Osteocyte (in vitro differentiated cells): ENCODE results near the gene ACIN1. TPM values are rescaled to one million over a fixed set of nuclear protein-coding genes. Genes with fewer than 3 reads are reported as not detected.

Experiments
- DNase-seq: peaks from one replicate; pipeline ENCODE4 v3.0.0; 2021; ENCODE audit warnings: mixed read lengths; ENCODE audit not compliant: unreplicated experiment; ENCODE audit errors: extremely low spot score
- H3K27ac Mint-ChIP-seq: one replicate; pipeline ENCODE4 v1.8.0; 2021; ENCODE audit warnings: mild to moderate bottlenecking, mixed read lengths; ENCODE audit not compliant: unreplicated experiment
- H3K27me3 Mint-ChIP-seq: one replicate; pipeline ENCODE4 v1.8.0; 2021; ENCODE audit warnings: mixed read lengths; ENCODE audit not compliant: unreplicated experiment
- H3K36me3 Mint-ChIP-seq: one replicate; pipeline ENCODE4 v1.8.0; 2021; ENCODE audit warnings: mixed read lengths; ENCODE audit not compliant: unreplicated experiment
- H3K4me1 Mint-ChIP-seq: one replicate; pipeline ENCODE4 v1.8.0; 2021; ENCODE audit warnings: mixed read lengths; ENCODE audit not compliant: unreplicated experiment
- H3K4me3 Mint-ChIP-seq: one replicate; pipeline ENCODE4 v1.8.0; 2021; ENCODE audit warnings: mild to moderate bottlenecking, moderate library complexity, mixed read lengths; ENCODE audit not compliant: unreplicated experiment
- H3K9me3 Mint-ChIP-seq: one replicate; pipeline ENCODE4 v1.8.0; 2021; ENCODE audit warnings: mixed read lengths; ENCODE audit not compliant: unreplicated experiment
- total RNA-seq: library from RNA; stranded (reverse); gene quantifications from 2 replicates; pipeline ENCODE4 v1.2.1, GENCODE V29; 2021
- TF ChIP-seq, protein P1 (sequence below): fragments of 200-600 bp; sonication (generic); IDR thresholded peaks from 2 replicates; pipeline ENCODE4 v1.5.0; 2021; ENCODE audit warnings: antibody characterized with exemption, mild to moderate bottlenecking, moderate library complexity

The ACIN1 gene
- total RNA-seq, 1 donor from 2014 or later: 241 TPM

DNA sequence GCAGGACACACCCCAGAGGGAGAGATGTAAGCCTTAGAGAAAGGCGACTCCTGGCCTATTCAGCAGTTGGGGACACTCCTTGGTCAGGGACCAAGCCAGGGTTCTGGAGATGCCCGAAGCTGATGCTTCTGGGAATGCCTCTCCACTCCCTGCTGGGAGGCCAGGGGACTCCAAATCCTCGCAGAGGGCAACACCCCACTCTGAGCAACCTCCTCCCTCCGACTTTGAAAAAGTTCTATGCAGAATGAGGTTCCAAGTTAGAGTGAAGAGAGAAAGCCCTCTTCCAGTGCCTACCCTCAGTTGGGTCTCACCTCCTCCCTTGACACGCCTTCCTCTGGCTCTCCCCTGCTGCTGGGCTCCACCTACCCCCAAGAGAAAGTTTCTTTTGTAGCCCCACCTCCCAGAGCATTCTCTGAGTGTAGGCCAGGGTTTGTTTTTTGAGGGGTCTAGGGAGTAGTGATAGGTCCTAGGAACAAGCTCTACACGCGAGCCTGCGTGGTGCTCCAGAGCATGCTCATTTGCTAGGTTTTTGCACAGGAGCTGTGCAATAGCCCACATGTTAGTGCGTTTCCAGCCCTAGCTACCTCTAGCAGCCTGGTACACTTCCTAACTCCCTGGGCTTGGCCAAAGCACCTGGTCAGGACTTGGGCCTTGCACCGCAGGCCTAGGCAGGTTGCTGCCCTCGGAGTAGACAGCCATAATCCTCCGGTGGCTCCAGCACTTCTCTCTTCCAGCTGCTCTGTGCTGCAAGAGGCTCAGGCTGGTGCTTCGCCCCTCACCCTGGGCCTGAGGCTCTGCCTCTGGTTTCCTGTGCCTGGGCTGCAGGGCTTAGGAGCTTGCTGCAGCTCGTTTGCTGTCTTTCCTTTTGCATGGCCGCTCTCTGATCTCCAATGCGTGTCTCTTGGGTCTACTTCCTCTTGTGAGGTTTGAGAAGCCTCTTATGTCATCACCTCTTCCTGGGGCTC is 24.7 kb upstream of the ACIN1 start:
- no peaks in the 10 kb centered on the region for H3K36me3 Mint-ChIP-seq
- H3K4me1 Mint-ChIP-seq: peaks cover 17% of the 10 kb centered on the region
- TF ChIP-seq, protein P1, sequence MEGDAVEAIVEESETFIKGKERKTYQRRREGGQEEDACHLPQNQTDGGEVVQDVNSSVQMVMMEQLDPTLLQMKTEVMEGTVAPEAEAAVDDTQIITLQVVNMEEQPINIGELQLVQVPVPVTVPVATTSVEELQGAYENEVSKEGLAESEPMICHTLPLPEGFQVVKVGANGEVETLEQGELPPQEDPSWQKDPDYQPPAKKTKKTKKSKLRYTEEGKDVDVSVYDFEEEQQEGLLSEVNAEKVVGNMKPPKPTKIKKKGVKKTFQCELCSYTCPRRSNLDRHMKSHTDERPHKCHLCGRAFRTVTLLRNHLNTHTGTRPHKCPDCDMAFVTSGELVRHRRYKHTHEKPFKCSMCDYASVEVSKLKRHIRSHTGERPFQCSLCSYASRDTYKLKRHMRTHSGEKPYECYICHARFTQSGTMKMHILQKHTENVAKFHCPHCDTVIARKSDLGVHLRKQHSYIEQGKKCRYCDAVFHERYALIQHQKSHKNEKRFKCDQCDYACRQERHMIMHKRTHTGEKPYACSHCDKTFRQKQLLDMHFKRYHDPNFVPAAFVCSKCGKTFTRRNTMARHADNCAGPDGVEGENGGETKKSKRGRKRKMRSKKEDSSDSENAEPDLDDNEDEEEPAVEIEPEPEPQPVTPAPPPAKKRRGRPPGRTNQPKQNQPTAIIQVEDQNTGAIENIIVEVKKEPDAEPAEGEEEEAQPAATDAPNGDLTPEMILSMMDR: no peak
- DNase-seq: no peak
- H3K27me3 Mint-ChIP-seq: peaks cover 7% of the 10 kb centered on the region
- no peak overlapping the region for H3K27ac Mint-ChIP-seq
- no peaks in the 10 kb centered on the region for H3K9me3 Mint-ChIP-seq
- H3K4me3 Mint-ChIP-seq: no peak overlapping the region

GRCh38 chr14:23118506-23119362 is 23.8 kb upstream of the ACIN1 start, which contains the start of gene CEBPE:
Gene CEBPE, minus strand, starts transcription at chr14:23119255. Its CDS starts 164 bp downstream, at chr14:23119091.
- TF ChIP-seq, protein P1: no peak
- Mint-ChIP-seq H3K27me3 (peaks cover 2% of the 10 kb centered on the region), H3K4me1 (peaks cover 26% of the 10 kb centered on the region), H3K27ac (no peak within 1 kb of the TSS), H3K4me3 (no peak within 1 kb of the TSS), H3K9me3 (no peaks in the 10 kb centered on the region), H3K36me3 (no peaks in the 10 kb centered on the region)
- no peak for DNase-seq

DNA sequence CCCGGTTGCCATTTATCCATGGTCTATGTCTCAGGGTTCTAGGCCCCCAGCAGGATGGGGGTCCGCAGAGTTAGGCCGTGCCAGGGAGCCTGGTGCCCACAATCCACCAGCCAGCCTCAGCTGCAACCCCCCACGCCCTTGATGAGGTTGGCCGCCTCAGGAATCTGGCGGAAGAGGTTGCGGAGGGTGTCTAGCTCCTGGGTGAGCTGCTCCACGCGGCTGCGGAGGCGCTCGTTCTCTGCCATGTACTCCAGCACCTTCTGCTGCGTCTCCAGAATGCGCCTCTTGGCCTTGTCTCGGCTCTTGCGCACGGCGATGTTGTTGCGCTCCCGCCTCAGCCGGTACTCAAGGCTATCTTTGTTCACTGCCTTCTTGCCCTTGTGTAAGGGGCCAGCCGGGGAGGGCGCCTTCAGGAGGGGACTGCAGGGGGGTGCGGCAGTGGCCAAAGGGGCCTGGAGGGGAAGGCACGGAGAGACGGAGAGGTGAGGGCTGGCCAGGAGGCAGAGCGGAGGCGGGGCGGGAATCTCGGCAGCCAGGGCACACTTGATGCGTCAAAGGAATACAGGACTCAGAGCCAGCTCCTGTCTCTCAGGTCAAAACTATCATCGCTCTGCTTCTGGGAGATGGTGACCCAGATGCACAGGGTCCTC is 22.6 kb upstream of the ACIN1 start:
- no peak for DNase-seq
- Mint-ChIP-seq H3K27ac (no peak overlapping the region), H3K9me3 (no peaks in the 10 kb centered on the region), H3K4me1 (peaks cover 35% of the 10 kb centered on the region), H3K27me3 (no peaks in the 10 kb centered on the region), H3K4me3 (no peak overlapping the region), H3K36me3 (no peaks in the 10 kb centered on the region)
- TF ChIP-seq, protein P1: no peak

- TF ChIP-seq, protein P1: no peak
- no peak overlapping the region for H3K4me3 Mint-ChIP-seq
- no peak overlapping the region for H3K27ac Mint-ChIP-seq
- no peaks in the 10 kb centered on the region for H3K36me3 Mint-ChIP-seq
- H3K27me3 Mint-ChIP-seq: no peaks in the 10 kb centered on the region
- no peak for DNase-seq
- H3K4me1 Mint-ChIP-seq: peaks cover 29% of the 10 kb centered on the region
- H3K9me3 Mint-ChIP-seq: no peaks in the 10 kb centered on the region
Observed at GRCh38 chr14:23115918-23116317, 21.0 kb upstream of the ACIN1 start.
